ENCODE data around the gene CACNA1G. TPM values are rescaled to one million over a fixed set of nuclear protein-coding genes. Genes with fewer than 3 reads are reported as not detected.
A peak's percentile ranks its signal among the peaks of the same experiment; 100 is the strongest.

The CACNA1G gene
- total and polyA plus RNA-seq, 9 of the 15 experiments (the other 6 are each of a cell fraction or from before 2014, with no cell fraction given): 0.01 TPM; not detected in 8

DNA sequence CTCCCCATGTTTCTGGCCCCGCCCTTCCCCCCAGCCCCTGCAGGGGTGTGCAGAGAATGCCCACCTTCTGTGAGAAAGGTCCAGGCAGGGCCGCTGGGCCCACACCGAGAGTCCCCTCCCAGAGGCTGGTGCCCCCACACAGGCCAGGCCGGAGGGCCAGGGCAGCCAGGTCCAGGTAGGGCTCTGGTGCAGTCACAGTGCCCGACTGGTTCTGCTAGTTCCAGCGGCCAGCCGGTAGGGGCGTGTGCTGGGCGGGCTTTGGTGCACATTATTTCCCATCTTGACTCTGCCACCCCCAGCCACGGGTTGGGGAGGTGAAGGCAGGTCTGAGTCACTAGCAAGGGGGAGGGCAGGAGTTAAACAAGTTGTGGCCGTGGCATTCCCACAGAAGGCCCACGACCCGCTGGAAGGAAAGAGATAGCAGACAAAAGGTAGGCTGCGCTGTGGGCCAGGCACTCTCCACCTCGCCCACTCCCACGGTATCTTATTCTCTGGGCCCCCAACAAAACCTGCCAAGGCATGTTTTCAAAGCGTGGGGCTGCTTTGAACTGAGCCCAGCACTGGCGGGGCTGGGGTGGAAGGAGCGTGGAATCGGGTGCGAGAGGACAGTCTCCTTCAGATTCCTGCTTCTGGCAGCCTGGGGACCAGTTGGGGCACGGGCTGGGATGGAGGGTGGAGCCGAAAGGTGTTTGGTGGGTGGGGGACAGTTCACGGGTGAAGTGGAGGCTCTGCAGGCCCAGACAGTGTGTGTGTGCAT, 26.1 kb upstream of the CACNA1G start (continued):
- TF ChIP-seq, protein P1, sequence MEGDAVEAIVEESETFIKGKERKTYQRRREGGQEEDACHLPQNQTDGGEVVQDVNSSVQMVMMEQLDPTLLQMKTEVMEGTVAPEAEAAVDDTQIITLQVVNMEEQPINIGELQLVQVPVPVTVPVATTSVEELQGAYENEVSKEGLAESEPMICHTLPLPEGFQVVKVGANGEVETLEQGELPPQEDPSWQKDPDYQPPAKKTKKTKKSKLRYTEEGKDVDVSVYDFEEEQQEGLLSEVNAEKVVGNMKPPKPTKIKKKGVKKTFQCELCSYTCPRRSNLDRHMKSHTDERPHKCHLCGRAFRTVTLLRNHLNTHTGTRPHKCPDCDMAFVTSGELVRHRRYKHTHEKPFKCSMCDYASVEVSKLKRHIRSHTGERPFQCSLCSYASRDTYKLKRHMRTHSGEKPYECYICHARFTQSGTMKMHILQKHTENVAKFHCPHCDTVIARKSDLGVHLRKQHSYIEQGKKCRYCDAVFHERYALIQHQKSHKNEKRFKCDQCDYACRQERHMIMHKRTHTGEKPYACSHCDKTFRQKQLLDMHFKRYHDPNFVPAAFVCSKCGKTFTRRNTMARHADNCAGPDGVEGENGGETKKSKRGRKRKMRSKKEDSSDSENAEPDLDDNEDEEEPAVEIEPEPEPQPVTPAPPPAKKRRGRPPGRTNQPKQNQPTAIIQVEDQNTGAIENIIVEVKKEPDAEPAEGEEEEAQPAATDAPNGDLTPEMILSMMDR (IDR thresholded peaks at IDR 0.05 in 2 of 3, conservative IDR thresholded peaks at IDR 0.05 in 1 of 3; ENCODE audit: insufficient read depth in 2 of 3, low read depth in 1 of 3, low read length in 3 of 3): peak; percentile 19 to 47 (median 43); a peak in 4 of 6 replicates
- no peak for TF ChIP-seq SMAD3 (CRISPR knock-in tag; conservative IDR thresholded peaks at IDR 0.05)

DNA sequence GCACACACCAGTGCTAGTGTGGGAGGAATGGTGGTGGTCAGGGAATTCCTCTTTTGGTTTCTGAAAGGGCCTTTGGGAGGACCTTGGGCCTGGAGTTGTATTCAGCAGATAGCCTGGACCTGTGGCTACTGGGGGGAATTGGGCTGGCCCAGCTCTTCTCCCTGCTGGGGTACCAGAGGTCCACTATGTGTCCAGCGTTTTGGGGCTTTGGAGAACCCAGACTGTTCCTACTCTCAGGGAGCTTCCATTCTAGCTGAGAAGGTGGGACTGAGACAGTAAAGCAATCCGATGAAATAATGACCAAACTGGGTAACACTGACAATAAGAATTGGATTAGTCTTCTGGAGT, 25.6 kb upstream of the CACNA1G start:
- no peak overlapping the region for H3K4me2 ChIP-seq (ENCODE audit: insufficient read depth, low read length)
- H4K20me1 ChIP-seq (replicated peaks; ENCODE audit: control insufficient read depth, insufficient read depth, low read length): peaks cover 16% of the 10 kb centered on the region; the same call in 1 of the 2 replicates
- H3K4me3 ChIP-seq: no peak overlapping the region
- no peaks in the 10 kb centered on the region for H3K9me1 ChIP-seq (ENCODE audit: control insufficient read depth, insufficient read depth, low read length)
- no peak overlapping the region for H3K27ac ChIP-seq (ENCODE audit: extremely low read depth, low read depth, low read length)
- ChIA-PET POLR2A (interaction anchor here (0.7 kb wide), 1 partner anchor 140 kb away, joined by 3 read pairs; no protein-coding TSS in a partner anchor), CTCF (ENCODE audit: low intra/inter-chr PET ratio) (no interaction called here)
- WGBS (ENCODE audit: insufficient coverage, low coverage, missing lambda C conversion rate): 12% methylated on average over 2 of the region's 2 CpGs
- H3K27me3 ChIP-seq (ENCODE audit: control insufficient read depth in 2 of 2, insufficient read depth in 2 of 2, low read length in 2 of 2): peaks cover 25 to 58% of the 10 kb centered on the region in 2 experiments; a peak in 4 of 5 replicates
- intact Hi-C loops (cut with micrococcal nuclease): no loop called here
- no peaks in the 10 kb centered on the region for H3K9me3 ChIP-seq (replicated peaks; ENCODE audit: control insufficient read depth, insufficient read depth, low read depth, low read length)
- H3K4me1 ChIP-seq (replicated peaks in 1 of 2; ENCODE audit: control insufficient read depth in 2 of 2, insufficient read depth in 2 of 2, low read length in 2 of 2): peaks cover 0 to 41% of the 10 kb centered on the region in 2 experiments; a peak in 3 of 5 replicates
- BruUV-seq (replicated peaks): no TSS peak
- H2AFZ ChIP-seq (ENCODE audit: low read depth, low read length): no peak overlapping the region
- in situ Hi-C loops (cut with MboI): no loop called here
- H3K36me3 ChIP-seq (ENCODE audit: control insufficient read depth, insufficient read depth, low read length): no peaks in the 10 kb centered on the region
- TF ChIP-seq NCOA1 (IDR thresholded peaks at IDR 0.05; ENCODE audit: low read depth) (no peak), RHOXF2B (CRISPR knock-in tag; conservative IDR thresholded peaks at IDR 0.05) (no peak), PHF20 (IDR thresholded peaks at IDR 0.05; ENCODE audit: partially characterized antibody) (no peak), ZNF316 (IDR thresholded peaks at IDR 0.05) (0 out of 2 replicates have a peak, but pooled peaks have one; percentile 2)
- TF ChIP-seq, protein P2, sequence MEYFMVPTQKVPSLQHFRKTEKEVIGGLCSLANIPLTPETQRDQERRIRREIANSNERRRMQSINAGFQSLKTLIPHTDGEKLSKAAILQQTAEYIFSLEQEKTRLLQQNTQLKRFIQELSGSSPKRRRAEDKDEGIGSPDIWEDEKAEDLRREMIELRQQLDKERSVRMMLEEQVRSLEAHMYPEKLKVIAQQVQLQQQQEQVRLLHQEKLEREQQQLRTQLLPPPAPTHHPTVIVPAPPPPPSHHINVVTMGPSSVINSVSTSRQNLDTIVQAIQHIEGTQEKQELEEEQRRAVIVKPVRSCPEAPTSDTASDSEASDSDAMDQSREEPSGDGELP (CRISPR knock-in tag; IDR thresholded peaks at IDR 0.05; ENCODE audit: borderline replicate concordance): no peak
- FAIRE-seq (no peak), ATAC-seq (no peak), DNase-seq (ENCODE audit: extremely low read depth in 1 of 4, low spot score in 3 of 4) (no peak)
- H3K9ac ChIP-seq (ENCODE audit: insufficient read depth in 1 of 2, low read depth in 2 of 2, low read length in 2 of 2): no peak overlapping the region
- H3K79me2 ChIP-seq (ENCODE audit: control insufficient read depth, insufficient read depth, low read length): no peaks in the 10 kb centered on the region
